HCT116 (cell line): ENCODE measurements around the gene RRAGD. TPM values are rescaled to one million over a fixed set of nuclear protein-coding genes. Genes with fewer than 3 reads are reported as not detected.

ENCODE experiments used
- ATAC-seq: fragments of 200-7000 bp; cut with Tn5 transposase; 2 replicates; pipeline ENCODE4 v1.9.1; 2020; ENCODE audit warnings: mild to moderate bottlenecking, moderate library complexity
- BruUV-seq: library from RNA; stranded (reverse); fragments of 400-500 nt; replicated peaks from 2 replicates; lab custom pipeline; 2021; lab: Mats Ljungman, UMichigan
- CTCF ChIA-PET: fragments of 300-600 bp; sonication (Branson Sonifier 250); formaldehyde crosslinking; loops from one replicate; lab custom pipeline; 2021; ENCODE audit warnings: antibody characterized with exemption; lab: Charles Lee
- POLR2A ChIA-PET: fragments of 300-600, 350-600 bp; sonication (Branson Sonifier 250); formaldehyde crosslinking; loops from one replicate; lab custom pipeline; 2021; ENCODE audit warnings: antibody characterized with exemption; lab: Charles Lee
- RAD21 ChIA-PET, 2 experiments: fragments of 300-600 bp; sonication (Branson Sonifier 250); formaldehyde crosslinking; loops; one replicate each; lab custom pipeline; 2023; ENCODE audit warnings: low total read pairs in 2 of 2; ENCODE audit not compliant: uncharacterized antibody in 2 of 2, unreplicated experiment in 2 of 2, low non-redundant PET in 1 of 2; lab: Charles Lee
- DNase-seq: peaks from one replicate; pipeline ENCODE4 v3.0.0-alpha.2; 2010; ENCODE audit warnings: low read depth, low spot score
- H2AFZ ChIP-seq: fragments of 200-600 bp; shearing (Covaris generic), sonication (generic); 2 replicates; pipeline ENCODE4 v1.6.1; 2017; ENCODE audit warnings: low read depth, mixed run types, mixed read lengths, antibody characterized with exemption, low read length; ENCODE audit not compliant: poor library complexity, severe bottlenecking
- H3K27ac ChIP-seq: 2 replicates; pipeline ENCODE4 v1.5.1; 2012; ENCODE audit warnings: low read depth, low read length
- H3K27me3 ChIP-seq: fragments of 200-600 bp; sonication (generic); 2 replicates; pipeline ENCODE4 v1.6.1; 2016; ENCODE audit warnings: mixed run types, low read length, mixed read lengths; ENCODE audit not compliant: insufficient read depth
- H3K36me3 ChIP-seq, 2 experiments: fragments of 200-500 bp in 1 of 2; fragments of 200-600 bp in 1 of 2; sonication (Bioruptor generic) in 1 of 2; sonication (generic) in 1 of 2; 2 replicates each; pipeline versions ENCODE4 v1.5.1 to v1.6.1; 2014 to 2016; ENCODE audit warnings: low read length in 2 of 2, inconsistent platforms in 1 of 2, mixed read lengths in 1 of 2, mixed run types in 1 of 2; ENCODE audit not compliant: insufficient read depth in 2 of 2, control insufficient read depth in 1 of 2
- H3K4me1 ChIP-seq, 2 experiments: fragments of 200-600 bp in 1 of 2; sonication (generic) in 1 of 2; 2 replicates each; pipeline versions ENCODE4 v1.5.1 to v1.6.1; 2012 to 2017; ENCODE audit warnings: low read length in 2 of 2, inconsistent platforms in 1 of 2, mild to moderate bottlenecking in 1 of 2, mixed read lengths in 1 of 2, mixed run types in 1 of 2, moderate library complexity in 1 of 2; ENCODE audit not compliant: insufficient read depth in 2 of 2, control insufficient read depth in 1 of 2
- H3K4me2 ChIP-seq: fragments of 200-600 bp; sonication (generic); 2 replicates; pipeline ENCODE4 v1.6.1; 2017; ENCODE audit warnings: mixed run types, low read length, mixed read lengths
- H3K4me3 ChIP-seq, 2 experiments: fragments of 200-600 bp in 1 of 2; sonication (generic) in 1 of 2; replicated peaks in 1 of 2; 2 replicates each; pipeline ENCODE4 v1.5.1; 2011 to 2016; ENCODE audit warnings: low read length in 2 of 2, control low read depth in 1 of 2, low read depth in 1 of 2, mild to moderate bottlenecking in 1 of 2, mixed read lengths in 1 of 2, mixed run types in 1 of 2
- H3K79me2 ChIP-seq: fragments of 200-600 bp; sonication (generic); 2 replicates; pipeline ENCODE4 v1.6.1; 2017; ENCODE audit warnings: mild to moderate bottlenecking, mixed run types, low read length, moderate library complexity, mixed read lengths; ENCODE audit not compliant: insufficient read depth
- H3K9ac ChIP-seq: fragments of 200-600 bp; sonication (generic); 2 replicates; pipeline ENCODE4 v1.6.1; 2016; ENCODE audit warnings: low read length, mixed read lengths
- H3K9me2 ChIP-seq: fragments of 200-600 bp; sonication (generic), shearing (Covaris generic); 2 replicates; pipeline ENCODE4 v1.6.1; 2017; ENCODE audit warnings: mixed run types, mild to moderate bottlenecking, moderate library complexity; ENCODE audit not compliant: insufficient read depth
- H3K9me3 ChIP-seq, 2 experiments: fragments of 200-500 bp in 1 of 2; fragments of 200-600 bp in 1 of 2; sonication (Bioruptor generic) in 1 of 2; sonication (generic) in 1 of 2; 2 replicates each; pipeline ENCODE4 v1.6.1; 2014 to 2017; ENCODE audit warnings: low read length in 2 of 2, mixed read lengths in 2 of 2, inconsistent platforms in 1 of 2, low read depth in 1 of 2, mild to moderate bottlenecking in 1 of 2, mixed run types in 1 of 2, moderate library complexity in 1 of 2; ENCODE audit not compliant: control insufficient read depth in 1 of 2, insufficient read depth in 1 of 2
- H4K20me1 ChIP-seq: fragments of 200-600 bp; sonication (generic), shearing (Covaris generic); 2 replicates; pipeline ENCODE4 v1.6.1; 2017; ENCODE audit warnings: mixed run types, mild to moderate bottlenecking, moderate library complexity; ENCODE audit not compliant: insufficient read depth
- ATF3 ChIP-seq: IDR thresholded peaks from 2 replicates; pipeline ENCODE4 v1.6.1; 2012
- CTCF ChIP-seq, 3 experiments: fragments of 200-600 bp in 1 of 3; sonication (generic) in 1 of 3; IDR thresholded peaks in 2 of 3; conservative IDR thresholded peaks in 1 of 3; 2 replicates each; pipeline ENCODE4 v1.5.1; 2012 to 2017; ENCODE audit warnings: low read depth in 2 of 3, low read length in 2 of 3, antibody characterized with exemption in 1 of 3, borderline replicate concordance in 1 of 3, control low read depth in 1 of 3, mild to moderate bottlenecking in 1 of 3, mixed read lengths in 1 of 3, mixed run types in 1 of 3, moderate library complexity in 1 of 3; ENCODE audit not compliant: insufficient read depth in 1 of 3
- EGR1 ChIP-seq: IDR thresholded peaks from 2 replicates; pipeline ENCODE4 v1.6.1; 2012; ENCODE audit warnings: low read depth
- ELF1 ChIP-seq: IDR thresholded peaks from 2 replicates; pipeline ENCODE4 v1.6.1; 2012; ENCODE audit warnings: low read depth, borderline replicate concordance
- EZH2 ChIP-seq: fragments of 200-600 bp; sonication (generic); IDR thresholded peaks from 2 replicates; pipeline ENCODE4 v1.6.1; 2017; ENCODE audit warnings: antibody characterized with exemption, mixed run types
- EZH2phosphoT487 ChIP-seq: fragments of 200-600 bp; IDR thresholded peaks from 2 replicates; pipeline ENCODE4 v1.6.1; 2018; ENCODE audit warnings: antibody characterized with exemption, borderline replicate concordance
- FOSL1 ChIP-seq: IDR thresholded peaks from 2 replicates; pipeline ENCODE4 v1.6.1; 2012; ENCODE audit warnings: low read depth
- JUND ChIP-seq: IDR thresholded peaks from 2 replicates; pipeline ENCODE4 v1.6.1; 2012
- MAX ChIP-seq: IDR thresholded peaks from 2 replicates; pipeline ENCODE4 v1.6.1; 2012
- REST ChIP-seq: IDR thresholded peaks from 2 replicates; pipeline ENCODE4 v1.6.1; 2012; ENCODE audit warnings: low read depth
- SRF ChIP-seq: IDR thresholded peaks from 2 replicates; pipeline ENCODE4 v1.6.1; 2012; ENCODE audit warnings: low read depth
- TCF7L2 ChIP-seq: IDR thresholded peaks from 2 replicates; pipeline ENCODE4 v1.7.0; 2011; ENCODE audit warnings: borderline replicate concordance, inconsistent platforms; ENCODE audit not compliant: insufficient read depth, insufficient read length; ENCODE audit errors: extremely low read depth
- YY1 ChIP-seq: IDR thresholded peaks from 2 replicates; pipeline ENCODE4 v1.6.1; 2011; ENCODE audit warnings: low read length, low read depth, moderate library complexity, mild to moderate bottlenecking; ENCODE audit not compliant: insufficient replicate concordance; ENCODE audit errors: extremely low read depth
- ZFX ChIP-seq: fragments of 450-650 bp; IDR thresholded peaks from 2 replicates; pipeline ENCODE4 v1.6.1; 2017
- ZNF274 ChIP-seq: fragments of 200-500 bp; sonication (Bioruptor generic); IDR thresholded peaks from 2 replicates; pipeline ENCODE4 v1.6.1; 2014; ENCODE audit warnings: mild to moderate bottlenecking, low read depth, low read length, inconsistent platforms
- intact Hi-C: fragments of 100-400 bp; cut with micrococcal nuclease; formaldehyde crosslinking; loops from 2 replicates; pipeline ENCODE4 v1.10.0; 2022
- total RNA-seq: library from RNA; stranded (reverse); gene quantifications from one replicate; pipeline ENCODE4 v1.2.1, GENCODE V29; 2021; ENCODE audit not compliant: unreplicated experiment

RRAGD gene
- total RNA-seq, 1 experiment from 2014 or later: 15.9 TPM

- no TSS peak for BruUV-seq
- Histone ChIP-seq H3K9me2 (no peaks in the 10 kb centered on the region), H3K27me3 (no peaks in the 10 kb centered on the region), H3K27ac (no peak overlapping the region), H3K9me3 (no peaks in the 10 kb centered on the region), H3K36me3 (no peaks in the 10 kb centered on the region), H3K9ac (no peak overlapping the region), H3K4me1 (peaks cover 8 to 16% of the 10 kb centered on the region in 2 experiments), H3K4me2 (no peak overlapping the region), H2AFZ (no peak overlapping the region), H3K4me3 (no peak overlapping the region), H4K20me1 (0 out of 2 replicates have a peak, but pooled peaks cover 4% of the 10 kb centered on the region), H3K79me2 (peaks cover 80% of the 10 kb centered on the region)
- ChIA-PET POLR2A (no interaction called here), RAD21 (no interaction called here), CTCF (no interaction called here)
- no peak for DNase-seq
- no peak for TF ChIP-seq SRF
- no peak for TF ChIP-seq EZH2
- TF ChIP-seq JUND: no peak
- TF ChIP-seq YY1: no peak
- TF ChIP-seq TCF7L2: no peak
- TF ChIP-seq ZNF274: no peak
- no peak for TF ChIP-seq EGR1
- no peak for TF ChIP-seq FOSL1
- TF ChIP-seq ATF3: no peak
- no peak for TF ChIP-seq ELF1
- no peak for TF ChIP-seq CTCF (IDR thresholded peaks at IDR 0.05 in 2 of 3, conservative IDR thresholded peaks at IDR 0.05 in 1 of 3; ENCODE audit: borderline replicate concordance in 1 of 3, insufficient read depth in 1 of 3, low read depth in 2 of 3, low read length in 2 of 3)
- TF ChIP-seq REST: no peak
- no peak for TF ChIP-seq ZFX
- TF ChIP-seq MAX: no peak
- no peak for TF ChIP-seq EZH2phosphoT487
- intact Hi-C loops: no loop called here
- ATAC-seq: no peak
Measured at GRCh38 chr6:89347825-89348224, 64.2 kb downstream of the RRAGD start.
